ENCODE data around the gene JARID2. TPM values are rescaled to one million over a fixed set of nuclear protein-coding genes. Genes with fewer than 3 reads are reported as not detected.

The JARID2 gene
- total and polyA plus RNA-seq, 2 of the 4 experiments (the other 2 are of a cell fraction), result 9.6 to 12.9 TPM

DNA sequence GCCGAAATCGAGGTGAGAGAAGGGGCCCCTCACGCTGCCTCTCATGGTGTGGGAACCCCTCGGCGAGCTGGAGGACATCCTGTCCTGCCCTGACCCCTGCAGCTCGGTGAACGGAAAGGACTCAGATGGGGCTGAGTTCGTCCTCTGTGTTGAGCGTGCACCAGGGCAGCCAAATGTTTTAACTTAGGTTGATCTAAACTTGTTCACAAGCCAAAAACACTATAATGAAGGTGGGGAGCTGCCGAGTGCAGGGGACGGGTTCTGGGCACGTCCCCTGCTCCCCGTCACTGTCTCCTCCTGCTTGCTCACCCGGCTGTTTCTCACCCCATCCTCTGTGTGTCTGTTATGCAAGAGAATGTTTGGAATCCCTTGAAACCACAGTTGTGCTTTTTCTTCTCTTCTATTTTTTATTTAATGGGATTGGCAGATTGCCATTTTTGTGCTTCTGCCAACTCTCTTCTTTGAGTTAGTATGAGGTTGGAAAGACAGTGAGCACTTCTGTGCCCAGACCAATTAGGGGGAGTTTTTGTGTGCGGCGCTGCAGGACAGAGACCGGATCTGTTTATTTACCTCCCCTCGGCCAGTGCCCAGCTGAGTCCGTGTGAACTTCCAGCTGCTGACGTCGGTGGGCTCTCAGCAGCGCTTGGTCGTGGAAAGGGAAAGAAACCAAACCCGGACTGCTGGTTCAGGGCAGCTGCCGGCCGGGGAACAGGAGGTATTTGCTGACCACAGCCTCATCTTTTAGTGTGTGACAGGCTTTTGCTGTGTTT is 258.9 kb downstream of the JARID2 start (continued):
- TF ChIP-seq MAFK (IDR thresholded peaks at IDR 0.05; ENCODE audit: low read depth, low read length), result peak; percentile 51

DNA sequence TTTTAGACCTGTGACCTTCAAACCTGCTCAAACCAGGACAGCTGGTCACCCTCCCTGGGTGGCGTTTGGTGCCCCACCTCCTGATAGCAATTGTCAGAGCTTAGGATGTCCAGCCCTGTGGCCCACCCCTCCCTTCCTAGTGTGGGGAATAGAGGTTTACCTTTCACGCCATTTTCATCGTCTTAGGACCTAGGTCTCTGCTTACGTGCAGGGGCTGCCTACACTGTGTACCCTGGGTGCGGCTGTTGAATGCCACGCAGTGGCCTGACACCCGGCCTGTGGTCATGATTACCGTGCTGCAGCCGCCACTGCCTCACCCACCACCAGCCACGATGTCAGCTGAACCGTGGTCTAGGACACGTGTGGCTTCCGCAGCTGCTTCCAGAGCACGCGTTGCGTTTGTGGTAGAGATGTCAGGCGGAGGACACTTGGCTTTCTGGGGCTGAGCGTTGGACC is 259.6 kb downstream of the JARID2 start:
- Histone ChIP-seq H3K23ac (ENCODE audit: low read depth, low read length) (no peak overlapping the region), H2BK15ac (ENCODE audit: low read depth, low read length) (no peak overlapping the region), H2BK5ac (ENCODE audit: low read depth, low read length, poor library complexity, severe bottlenecking) (peak overlapping the region; percentile 35), H3K4ac (ENCODE audit: low read depth, low read length) (peak overlapping the region; percentile 19), H3K56ac (ENCODE audit: extremely low read depth, insufficient read depth, low read length) (no peak overlapping the region), H3K9ac (ENCODE audit: low read depth, low read length) (peak overlapping the region; percentile 10; the same call in 1 of the 2 replicates), H2AFZ (replicated peaks; ENCODE audit: low read length, poor library complexity) (peak overlapping the region; percentile 18), H2AK5ac (ENCODE audit: low read depth, low read length) (peak overlapping the region; percentile 69), H3K9me3 (ENCODE audit: control insufficient read depth, insufficient read depth, low read length) (no peaks in the 10 kb centered on the region), H3K18ac (ENCODE audit: low read depth, low read length) (peak overlapping the region; percentile 7; the same call in 1 of the 2 replicates), H3K14ac (replicated peaks; ENCODE audit: low read depth, low read length) (peak overlapping the region; percentile 30; the same call in 1 of the 2 replicates), H4K8ac (ENCODE audit: low read depth in 2 of 2, low read length in 2 of 2) (peak overlapping the region in 1 of 2 experiments; percentile 27; a peak in 1 of 4 replicates), H4K91ac (ENCODE audit: insufficient read depth, low read depth, low read length) (no peak overlapping the region), H3K36me3 (ENCODE audit: control insufficient read depth, insufficient read depth, low read length) (peaks cover 46% of the 10 kb centered on the region), H3K4me1 (ENCODE audit: control insufficient read depth, insufficient read depth, low read length) (peaks cover 38% of the 10 kb centered on the region), H2BK20ac (ENCODE audit: low read depth, low read length) (no peak overlapping the region), H3K4me2 (ENCODE audit: low read depth, low read length) (peak overlapping the region; percentile 51), H3K27me3 (ENCODE audit: control insufficient read depth, insufficient read depth, low read length) (no peaks in the 10 kb centered on the region), H3K9me1 (ENCODE audit: insufficient read depth, low read length) (peaks cover 33% of the 10 kb centered on the region), H3K4me3 (ENCODE audit: insufficient read depth, low read depth, low read length) (no peak overlapping the region), H4K5ac (ENCODE audit: low read depth, low read length) (peak overlapping the region; percentile 5; the same call in 1 of the 2 replicates), H2AK9ac (replicated peaks; ENCODE audit: low read depth, low read length, poor library complexity) (peak overlapping the region; percentile 38), H2BK120ac (ENCODE audit: low read depth, low read length) (peak overlapping the region; percentile 16; the same call in 1 of the 2 replicates), H4K20me1 (ENCODE audit: insufficient read depth, low read length) (peaks cover 93% of the 10 kb centered on the region), H3K79me1 (ENCODE audit: low read depth in 1 of 2, low read length in 2 of 2) (peaks cover 29 to 86% of the 10 kb centered on the region in 2 experiments), H3K27ac (ENCODE audit: insufficient read depth, low read length) (peak overlapping the region; percentile 31; the same call in 1 of the 2 replicates)
- in situ Hi-C loops (cut with MboI; ENCODE audit: low sequenced_read_pairs), result no loop called here
- dilution Hi-C loops (cut with HindIII; ENCODE audit: low sequenced_read_pairs, unreplicated experiment), result no loop called here
- DNase-seq (no peak), ATAC-seq (ENCODE audit: low read depth) (no peak)
- CTCF ChIA-PET, result interaction anchor here (0.7 to 0.8 kb wide), 2 partner anchors 88 to 105 kb away, joined by 3 to 5 read pairs; no protein-coding TSS in a partner anchor
- POLR2A ChIA-PET (ENCODE audit: unreplicated experiment), result no interaction called here
- no TSS peak for BruUV-seq (replicated peaks)
- intact Hi-C loops (cut with micrococcal nuclease), result loop anchor here (5.0 kb wide), 1 partner anchor 117 kb away; no protein-coding TSS in a partner anchor
- 100% methylated on average over 3 of the region's 18 CpGs; no CpG with 5 or more reads in 1 of the 2 experiments for WGBS, 2 experiments (ENCODE audit: extremely low coverage in 2 of 2, insufficient read length in 1 of 2)
- TF ChIP-seq MAFK (IDR thresholded peaks at IDR 0.05; ENCODE audit: low read depth, low read length) (no peak), CHD1 (IDR thresholded peaks at IDR 0.05; ENCODE audit: low read depth, low read length) (no peak), RCOR1 (IDR thresholded peaks at IDR 0.05; ENCODE audit: insufficient replicate concordance, low read length) (no peak), FOS (IDR thresholded peaks at IDR 0.05; ENCODE audit: low read depth, low read length) (no peak), CEBPB (IDR thresholded peaks at IDR 0.05; ENCODE audit: low read depth, low read length) (no peak), RAD21 (IDR thresholded peaks at IDR 0.05; ENCODE audit: low read length) (no peak), NFE2L2 (IDR thresholded peaks at IDR 0.05; ENCODE audit: low read depth, low read length) (no peak), BHLHE40 (IDR thresholded peaks at IDR 0.05; ENCODE audit: low read depth, low read length) (no peak)
- TF ChIP-seq, protein P1, sequence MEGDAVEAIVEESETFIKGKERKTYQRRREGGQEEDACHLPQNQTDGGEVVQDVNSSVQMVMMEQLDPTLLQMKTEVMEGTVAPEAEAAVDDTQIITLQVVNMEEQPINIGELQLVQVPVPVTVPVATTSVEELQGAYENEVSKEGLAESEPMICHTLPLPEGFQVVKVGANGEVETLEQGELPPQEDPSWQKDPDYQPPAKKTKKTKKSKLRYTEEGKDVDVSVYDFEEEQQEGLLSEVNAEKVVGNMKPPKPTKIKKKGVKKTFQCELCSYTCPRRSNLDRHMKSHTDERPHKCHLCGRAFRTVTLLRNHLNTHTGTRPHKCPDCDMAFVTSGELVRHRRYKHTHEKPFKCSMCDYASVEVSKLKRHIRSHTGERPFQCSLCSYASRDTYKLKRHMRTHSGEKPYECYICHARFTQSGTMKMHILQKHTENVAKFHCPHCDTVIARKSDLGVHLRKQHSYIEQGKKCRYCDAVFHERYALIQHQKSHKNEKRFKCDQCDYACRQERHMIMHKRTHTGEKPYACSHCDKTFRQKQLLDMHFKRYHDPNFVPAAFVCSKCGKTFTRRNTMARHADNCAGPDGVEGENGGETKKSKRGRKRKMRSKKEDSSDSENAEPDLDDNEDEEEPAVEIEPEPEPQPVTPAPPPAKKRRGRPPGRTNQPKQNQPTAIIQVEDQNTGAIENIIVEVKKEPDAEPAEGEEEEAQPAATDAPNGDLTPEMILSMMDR (conservative IDR thresholded peaks at IDR 0.05; ENCODE audit: low read depth, low read length), result no peak
- TF ChIP-seq, protein P2, sequence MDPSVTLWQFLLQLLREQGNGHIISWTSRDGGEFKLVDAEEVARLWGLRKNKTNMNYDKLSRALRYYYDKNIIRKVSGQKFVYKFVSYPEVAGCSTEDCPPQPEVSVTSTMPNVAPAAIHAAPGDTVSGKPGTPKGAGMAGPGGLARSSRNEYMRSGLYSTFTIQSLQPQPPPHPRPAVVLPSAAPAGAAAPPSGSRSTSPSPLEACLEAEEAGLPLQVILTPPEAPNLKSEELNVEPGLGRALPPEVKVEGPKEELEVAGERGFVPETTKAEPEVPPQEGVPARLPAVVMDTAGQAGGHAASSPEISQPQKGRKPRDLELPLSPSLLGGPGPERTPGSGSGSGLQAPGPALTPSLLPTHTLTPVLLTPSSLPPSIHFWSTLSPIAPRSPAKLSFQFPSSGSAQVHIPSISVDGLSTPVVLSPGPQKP (IDR thresholded peaks at IDR 0.05; ENCODE audit: borderline replicate concordance, low read depth, low read length), result no peak
- TF ChIP-seq, protein P3, sequence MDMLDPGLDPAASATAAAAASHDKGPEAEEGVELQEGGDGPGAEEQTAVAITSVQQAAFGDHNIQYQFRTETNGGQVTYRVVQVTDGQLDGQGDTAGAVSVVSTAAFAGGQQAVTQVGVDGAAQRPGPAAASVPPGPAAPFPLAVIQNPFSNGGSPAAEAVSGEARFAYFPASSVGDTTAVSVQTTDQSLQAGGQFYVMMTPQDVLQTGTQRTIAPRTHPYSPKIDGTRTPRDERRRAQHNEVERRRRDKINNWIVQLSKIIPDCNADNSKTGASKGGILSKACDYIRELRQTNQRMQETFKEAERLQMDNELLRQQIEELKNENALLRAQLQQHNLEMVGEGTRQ (IDR thresholded peaks at IDR 0.05; ENCODE audit: low read depth, low read length), result no peak
